AG04450 (cell line): Measurements from ENCODE around the gene TTLL11. TPM values are rescaled to one million over a fixed set of nuclear protein-coding genes. Genes with fewer than 3 reads are reported as not detected.

Source experiments
- CTCF ChIA-PET: fragments of 300-600, 350-600 bp; formaldehyde crosslinking; extraction: SDS; loops from one replicate; lab custom pipeline; 2022; ENCODE audit warnings: antibody characterized with exemption, inconsistent platforms; lab: Charles Lee
- POLR2A ChIA-PET: fragments of 350-600 bp; formaldehyde crosslinking; extraction: SDS; loops from one replicate; lab custom pipeline; 2021; ENCODE audit warnings: antibody characterized with exemption, inconsistent platforms; lab: Yijun Ruan, JAX
- DNase-seq: peaks from one replicate; pipeline ENCODE4 v3.0.0-alpha.2; 2011; ENCODE audit warnings: low read depth, low spot score
- H3K27ac ChIP-seq: one replicate; pipeline ENCODE4 v1.5.1; 2012; ENCODE audit warnings: low read depth, low read length, control low read depth
- H3K27me3 ChIP-seq: one replicate; pipeline ENCODE4 v1.6.0; 2012; ENCODE audit warnings: low read length; ENCODE audit not compliant: control insufficient read depth, insufficient read depth
- H3K4me3 ChIP-seq: 2 replicates; pipeline ENCODE4 v1.5.1; 2011; ENCODE audit warnings: mild to moderate bottlenecking, low read depth, low read length, control low read depth
- H3K9me3 ChIP-seq: 2 replicates; pipeline ENCODE4 v1.5.1; 2012; ENCODE audit warnings: low read length; ENCODE audit not compliant: control insufficient read depth, insufficient read depth
- polyA plus RNA-seq: library from polyadenylated mRNA; depleted of rRNA; stranded (reverse); fragments of >200 nt; gene quantifications from 2 replicates; pipeline ENCODE4 v1.2.3, GENCODE V29; 2011
- TF ChIP-seq, protein P1 (sequence below): IDR thresholded peaks from 2 replicates; pipeline ENCODE4 v1.5.1; 2011; ENCODE audit warnings: low read depth, low read length, control low read depth, inconsistent platforms

The TTLL11 gene
- polyA plus RNA-seq, 1 experiment, result 4.6 TPM

DNA sequence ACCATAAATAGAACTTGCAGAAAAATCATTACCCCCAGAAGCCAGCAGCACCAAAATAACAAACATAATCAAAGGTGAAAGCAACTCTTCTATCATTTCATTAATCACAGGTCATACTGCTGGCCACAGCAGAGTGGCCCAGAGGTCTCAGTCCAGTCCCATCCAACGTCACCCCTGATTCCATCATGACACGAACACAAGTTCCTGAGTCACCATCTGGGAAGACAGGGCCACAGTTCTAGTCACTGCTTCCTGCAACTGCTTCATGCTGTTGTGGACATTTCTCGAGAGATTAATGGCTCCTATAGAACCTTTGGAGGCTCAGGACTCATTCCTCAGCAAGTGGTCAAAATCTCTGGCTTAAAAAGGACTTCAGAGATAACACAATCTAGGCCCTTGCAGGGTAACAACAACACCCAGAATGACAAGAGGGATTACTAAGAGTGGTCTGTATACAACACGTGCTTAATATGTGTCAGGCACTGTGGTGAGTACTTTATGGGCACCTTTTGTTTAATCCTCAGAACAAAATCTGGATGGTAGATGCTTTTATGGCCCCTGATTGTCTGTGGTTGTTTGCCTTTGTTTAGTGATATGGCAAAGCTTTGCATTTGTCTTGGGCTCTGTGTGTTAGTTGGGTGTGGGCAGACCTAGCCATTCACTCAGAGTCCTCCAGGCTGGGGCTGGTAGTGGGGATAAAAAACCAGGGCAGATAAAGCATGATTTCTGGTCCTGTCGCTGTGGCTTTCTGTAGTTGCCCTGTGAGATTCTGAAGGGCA, 257.3 kb downstream of the TTLL11 start:
- no peaks in the 10 kb centered on the region for H3K9me3 ChIP-seq
- TF ChIP-seq, protein P1, sequence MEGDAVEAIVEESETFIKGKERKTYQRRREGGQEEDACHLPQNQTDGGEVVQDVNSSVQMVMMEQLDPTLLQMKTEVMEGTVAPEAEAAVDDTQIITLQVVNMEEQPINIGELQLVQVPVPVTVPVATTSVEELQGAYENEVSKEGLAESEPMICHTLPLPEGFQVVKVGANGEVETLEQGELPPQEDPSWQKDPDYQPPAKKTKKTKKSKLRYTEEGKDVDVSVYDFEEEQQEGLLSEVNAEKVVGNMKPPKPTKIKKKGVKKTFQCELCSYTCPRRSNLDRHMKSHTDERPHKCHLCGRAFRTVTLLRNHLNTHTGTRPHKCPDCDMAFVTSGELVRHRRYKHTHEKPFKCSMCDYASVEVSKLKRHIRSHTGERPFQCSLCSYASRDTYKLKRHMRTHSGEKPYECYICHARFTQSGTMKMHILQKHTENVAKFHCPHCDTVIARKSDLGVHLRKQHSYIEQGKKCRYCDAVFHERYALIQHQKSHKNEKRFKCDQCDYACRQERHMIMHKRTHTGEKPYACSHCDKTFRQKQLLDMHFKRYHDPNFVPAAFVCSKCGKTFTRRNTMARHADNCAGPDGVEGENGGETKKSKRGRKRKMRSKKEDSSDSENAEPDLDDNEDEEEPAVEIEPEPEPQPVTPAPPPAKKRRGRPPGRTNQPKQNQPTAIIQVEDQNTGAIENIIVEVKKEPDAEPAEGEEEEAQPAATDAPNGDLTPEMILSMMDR, result no peak
- peaks cover 2% of the 10 kb centered on the region for H3K27me3 ChIP-seq
- H3K27ac ChIP-seq, result no peak overlapping the region
- CTCF ChIA-PET, result no interaction called here
- H3K4me3 ChIP-seq, result no peak overlapping the region
- POLR2A ChIA-PET, result no interaction called here
- DNase-seq, result no peak

- ChIA-PET POLR2A (no interaction called here), CTCF (interaction anchor here (1.2 kb wide), 1 partner anchor 146 kb away, joined by 3 read pairs; no protein-coding TSS in a partner anchor)
- Histone ChIP-seq H3K27ac (no peak overlapping the region), H3K27me3 (peaks cover 5% of the 10 kb centered on the region), H3K4me3 (no peak overlapping the region), H3K9me3 (no peaks in the 10 kb centered on the region)
- TF ChIP-seq, protein P1, result no peak
- DNase-seq, result no peak
These were observed 260.0 kb downstream of the TTLL11 start for GRCh38 chr9:121833061-121833460.

DNA sequence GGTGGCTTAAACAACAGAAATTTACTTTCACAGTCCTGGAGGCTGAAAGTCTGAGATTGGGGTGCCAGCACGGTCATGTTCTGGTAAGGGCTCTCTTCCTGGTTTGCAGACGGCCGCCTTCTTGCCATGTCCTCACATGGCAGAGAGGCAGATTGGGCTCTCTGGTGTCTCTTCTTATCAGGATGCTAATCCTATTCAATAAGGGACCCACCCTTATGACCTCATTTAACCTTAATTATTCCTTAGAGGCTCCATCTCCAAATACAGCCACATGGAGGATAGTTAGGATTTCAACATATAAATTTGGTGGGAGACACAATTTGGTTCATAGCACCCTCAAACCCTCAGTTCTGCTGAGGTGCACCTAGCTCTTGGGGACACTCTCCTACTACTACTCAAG, 261.2 kb downstream of the TTLL11 start:
- ChIA-PET CTCF (no interaction called here), POLR2A (no interaction called here)
- DNase-seq, result no peak
- no peak overlapping the region for H3K4me3 ChIP-seq
- TF ChIP-seq, protein P1, result no peak
- H3K9me3 ChIP-seq, result no peaks in the 10 kb centered on the region
- no peak overlapping the region for H3K27ac ChIP-seq
- H3K27me3 ChIP-seq, result peaks cover 7% of the 10 kb centered on the region

- no peak overlapping the region for H3K27ac ChIP-seq
- CTCF ChIA-PET, result no interaction called here
- no peaks in the 10 kb centered on the region for H3K9me3 ChIP-seq
- TF ChIP-seq, protein P1, result no peak
- H3K4me3 ChIP-seq, result no peak overlapping the region
- no peak for DNase-seq
- H3K27me3 ChIP-seq, result peaks cover 7% of the 10 kb centered on the region
- POLR2A ChIA-PET, result interaction anchor here (0.7 kb wide), 1 partner anchor 67 kb away, joined by 3 read pairs; no protein-coding TSS in a partner anchor
These were observed 262.5 kb downstream of the TTLL11 start for GRCh38 chr9:121830441-121831140.
